Measurements from ENCODE around the gene RALGPS2.

RALGPS2 gene

GRCh38 chr1:178954937-178955336 lies 229.9 kb downstream of the RALGPS2 start:
- no peak overlapping the region for H3K27ac ChIP-seq
- no peak for DNase-seq (ENCODE audit: low read depth, low spot score)

DNA sequence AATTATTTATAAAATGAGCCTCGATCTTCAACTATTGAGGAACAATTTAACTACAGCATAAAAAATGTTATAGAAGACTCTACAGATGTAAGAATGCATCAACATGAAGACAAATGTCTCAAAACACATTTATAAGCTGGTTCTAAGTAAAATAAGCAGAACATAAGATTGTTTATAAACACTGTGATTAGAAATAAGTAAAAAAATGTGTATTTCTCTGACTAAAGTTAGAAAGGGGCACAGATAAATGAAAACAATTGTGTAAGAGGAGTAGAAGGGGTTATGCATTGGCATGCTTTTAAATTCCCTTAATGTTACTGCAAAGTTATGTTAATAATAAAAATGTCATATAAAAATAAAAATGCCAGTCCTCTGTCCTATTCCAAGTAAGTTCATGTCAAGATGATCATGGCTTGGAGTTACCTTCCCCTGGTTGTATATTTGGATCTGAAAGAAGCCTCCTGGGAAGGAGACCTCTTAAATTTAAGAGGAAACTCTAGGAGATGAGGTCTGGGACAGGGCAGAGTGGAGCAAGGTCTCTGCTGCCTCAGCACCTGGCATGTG lies 230.4 kb downstream of the RALGPS2 start:
- DNase-seq (ENCODE audit: low read depth, low spot score) = no peak

GRCh38 chr1:178958491-178958890 lies 233.4 kb downstream of the RALGPS2 start:
- H3K27ac ChIP-seq = no peak overlapping the region
- no peak for DNase-seq (ENCODE audit: low read depth, low spot score)

More for the DNA sequence above, 230.4 kb downstream of the RALGPS2 start:
- H3K27ac ChIP-seq = no peak overlapping the region

- DNase-seq (ENCODE audit: low read depth, low spot score) = no peak
Measured at GRCh38 chr1:178959543-178960460, 234.8 kb downstream of the RALGPS2 start.

GRCh38 chr1:178960482-178961240 lies 235.6 kb downstream of the RALGPS2 start:
- no peak overlapping the region for H3K27ac ChIP-seq
- no peak for DNase-seq (ENCODE audit: low read depth, low spot score)

More at GRCh38 chr1:178959543-178960460, 234.8 kb downstream of the RALGPS2 start:
- H3K27ac ChIP-seq = no peak overlapping the region

DNA sequence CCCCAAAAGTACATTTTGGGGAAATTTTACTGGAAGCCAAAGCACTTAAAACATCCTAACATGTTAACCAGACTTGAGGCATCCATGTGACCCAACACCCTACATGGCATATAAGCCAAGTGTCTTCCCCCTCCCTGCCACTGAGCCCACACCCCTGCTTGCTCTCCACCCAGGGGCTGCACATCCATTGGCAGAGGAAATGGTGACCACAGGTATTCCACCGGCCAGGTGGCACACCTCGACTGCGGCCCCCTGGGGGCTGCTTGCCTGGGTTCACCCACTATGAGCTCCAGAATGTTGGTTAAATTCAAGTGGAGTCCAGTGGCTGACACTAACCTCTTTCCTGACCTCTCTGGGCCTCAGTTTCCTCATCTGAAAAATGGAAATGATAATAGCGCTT lies 236.3 kb downstream of the RALGPS2 start:
- DNase-seq (ENCODE audit: low read depth, low spot score) = no peak
- H3K27ac ChIP-seq = no peak overlapping the region

- no peak overlapping the region for H3K27ac ChIP-seq
Measured at GRCh38 chr1:178961868-178962267, 236.8 kb downstream of the RALGPS2 start.

DNA sequence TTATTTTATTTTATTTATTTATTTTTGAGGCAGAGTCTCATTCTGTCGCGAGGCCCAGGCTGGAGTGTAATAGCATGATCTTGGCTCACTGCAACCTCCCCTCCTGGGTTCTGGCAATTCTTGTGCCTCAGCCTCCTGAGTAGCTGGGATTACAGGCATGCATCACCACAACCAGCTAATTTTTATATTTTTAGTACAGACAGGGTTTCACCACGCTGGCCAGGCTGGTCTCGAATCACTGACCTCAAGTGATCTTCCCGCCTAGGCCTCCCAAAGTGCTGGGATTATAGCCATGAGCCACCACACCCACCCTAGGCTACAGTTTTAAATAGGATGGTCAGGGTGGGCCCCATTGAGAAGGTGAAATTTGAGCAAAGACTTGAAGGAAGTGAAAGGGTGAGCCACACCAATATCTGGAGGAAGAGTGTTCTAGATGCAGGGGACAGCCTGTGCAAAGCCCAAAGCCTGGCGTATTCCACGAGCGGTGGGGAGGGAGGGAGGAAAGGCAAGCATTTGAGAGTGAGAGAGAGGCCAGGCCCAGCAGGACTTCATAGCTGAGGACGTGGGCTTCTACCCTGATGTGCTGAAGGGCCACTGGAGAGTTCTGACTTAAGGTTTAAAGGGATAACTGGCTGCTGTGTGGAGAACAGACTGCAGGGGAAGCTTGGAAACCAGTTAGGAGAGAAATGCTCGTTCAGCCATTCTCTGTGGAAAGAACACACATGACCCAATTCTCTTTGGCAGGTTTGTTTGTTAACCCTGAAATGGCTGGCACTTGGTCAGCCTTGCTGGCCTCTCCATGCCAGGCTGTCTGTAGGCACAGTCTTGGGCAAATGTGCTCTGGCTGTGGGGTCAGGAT lies 238.0 kb downstream of the RALGPS2 start:
- no peak for DNase-seq (ENCODE audit: low read depth, low spot score)
- H3K27ac ChIP-seq = no peak overlapping the region

More at GRCh38 chr1:178961868-178962267, 236.8 kb downstream of the RALGPS2 start:
- DNase-seq (ENCODE audit: low read depth, low spot score) = no peak

GRCh38 chr1:178964469-178965330 lies 239.7 kb downstream of the RALGPS2 start:
- H3K27ac ChIP-seq = no peak overlapping the region
- DNase-seq (ENCODE audit: low read depth, low spot score) = no peak

DNA sequence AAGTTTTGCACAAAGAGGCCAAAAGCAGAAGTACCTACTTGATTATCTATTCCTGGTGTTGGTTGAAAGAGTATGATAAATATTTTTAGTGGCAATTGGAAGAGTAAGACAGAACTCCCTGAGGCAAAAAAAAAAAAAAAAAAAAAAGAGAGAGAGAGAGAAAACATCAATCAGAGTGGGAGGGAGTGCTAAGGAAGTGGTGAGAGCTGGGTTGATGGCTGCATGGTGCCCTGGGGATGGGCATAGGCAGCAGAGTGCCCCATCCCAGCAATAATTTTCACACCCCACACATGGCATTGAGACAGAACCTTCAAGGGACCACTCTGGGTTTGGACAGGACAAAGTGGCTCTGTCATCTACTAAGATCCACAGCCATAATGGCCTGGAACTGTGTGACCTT lies 241.3 kb downstream of the RALGPS2 start:
- H3K27ac ChIP-seq = no peak overlapping the region
- no peak for DNase-seq (ENCODE audit: low read depth, low spot score)

- no peak overlapping the region for H3K27ac ChIP-seq
- DNase-seq (ENCODE audit: low read depth, low spot score) = no peak
Measured at GRCh38 chr1:178969226-178969987, 244.4 kb downstream of the RALGPS2 start.

GRCh38 chr1:178970184-178970583 lies 245.1 kb downstream of the RALGPS2 start:
- DNase-seq (ENCODE audit: low read depth, low spot score) = no peak
- H3K27ac ChIP-seq = no peak overlapping the region

Data from epithelial cell of prostate (primary cell).